Kidney tubule cell (primary cell): ENCODE measurements around the gene HPS1.

Experiments
- DNase-seq: peaks from one replicate; pipeline ENCODE4 v3.0.0-alpha.2; 2018; ENCODE audit warnings: low spot score

The HPS1 gene

GRCh38 chr10:98411768-98412167 lies 35.0 kb downstream of the HPS1 start:
- DNase-seq = no peak

- DNase-seq = peak; percentile 23
These were observed 35.6 kb downstream of the HPS1 start for GRCh38 chr10:98411166-98411565.

- no peak for DNase-seq
These were observed 36.0 kb downstream of the HPS1 start for GRCh38 chr10:98410759-98411158.

GRCh38 chr10:98410135-98410743 lies 36.5 kb downstream of the HPS1 start:
- no peak for DNase-seq

GRCh38 chr10:98408799-98409198 lies 37.9 kb downstream of the HPS1 start:
- no peak for DNase-seq

- no peak for DNase-seq
These were observed 38.9 kb downstream of the HPS1 start for GRCh38 chr10:98407744-98408241.

GRCh38 chr10:98407017-98407743 lies 39.6 kb downstream of the HPS1 start:
- no peak for DNase-seq

- no peak for DNase-seq
These were observed 41.3 kb downstream of the HPS1 start for GRCh38 chr10:98405422-98405821.

GRCh38 chr10:98404571-98405359 lies 42.0 kb downstream of the HPS1 start:
- DNase-seq = no peak

GRCh38 chr10:98403812-98404504 lies 42.8 kb downstream of the HPS1 start:
- DNase-seq = no peak

GRCh38 chr10:98402931-98403718 lies 43.6 kb downstream of the HPS1 start:
- DNase-seq = no peak

- DNase-seq = no peak
These were observed 44.3 kb downstream of the HPS1 start for GRCh38 chr10:98402478-98402877.

GRCh38 chr10:98400482-98400881 lies 46.3 kb downstream of the HPS1 start:
- DNase-seq = no peak

- no peak for DNase-seq
These were observed 47.0 kb downstream of the HPS1 start for GRCh38 chr10:98399784-98400183.

GRCh38 chr10:98397089-98397600 lies 49.6 kb downstream of the HPS1 start:
- DNase-seq = no peak

GRCh38 chr10:98396096-98397063 lies 50.4 kb downstream of the HPS1 start:
- no peak for DNase-seq

GRCh38 chr10:98394851-98395440 lies 51.8 kb downstream of the HPS1 start:
- DNase-seq = no peak

GRCh38 chr10:98391578-98391991 lies 55.1 kb downstream of the HPS1 start:
- no peak for DNase-seq

GRCh38 chr10:98391065-98391464 lies 55.7 kb downstream of the HPS1 start:
- no peak for DNase-seq

GRCh38 chr10:98390406-98390805 lies 56.3 kb downstream of the HPS1 start:
- no peak for DNase-seq
